NCI-H2171 treated with DMSO at 0.1 percent for 48 hours (cell line): ENCODE measurements around the gene CERKL.
A peak's percentile ranks its signal among the peaks of the same experiment; 100 is the strongest.

Experiments used
- DNase-seq: peaks from one replicate; lab custom pipeline; 2025; lab: John Stamatoyannopoulos, UW

CERKL gene

GRCh38 chr2:181628590-181629585 lies 28.0 kb downstream of the CERKL start:
- DNase-seq: peak; percentile 77

- DNase-seq: no peak
These were observed 29.4 kb downstream of the CERKL start for GRCh38 chr2:181627545-181627944.

GRCh38 chr2:181626671-181627070 lies 30.2 kb downstream of the CERKL start:
- DNase-seq: no peak

DNA sequence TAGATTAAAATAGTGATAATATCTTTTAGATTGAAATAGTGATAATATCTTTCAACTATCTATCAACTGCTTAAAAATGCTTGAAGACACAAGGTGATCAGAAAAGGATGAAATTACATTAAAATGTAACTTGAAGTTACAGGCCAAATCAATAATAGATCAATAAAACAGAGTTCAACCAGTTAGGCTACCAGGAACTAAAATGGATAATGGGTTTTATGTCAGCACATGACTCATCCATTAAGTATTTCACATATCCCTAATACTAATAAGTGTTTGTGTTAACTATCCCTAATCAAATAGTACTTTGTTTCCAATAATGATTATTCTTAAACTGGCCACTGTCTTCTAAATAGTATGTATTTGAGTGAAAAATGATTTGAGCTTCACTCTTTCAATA lies 33.7 kb downstream of the CERKL start:
- no peak for DNase-seq

GRCh38 chr2:181621779-181622490 lies 35.0 kb downstream of the CERKL start:
- peak; percentile 79 for DNase-seq

DNA sequence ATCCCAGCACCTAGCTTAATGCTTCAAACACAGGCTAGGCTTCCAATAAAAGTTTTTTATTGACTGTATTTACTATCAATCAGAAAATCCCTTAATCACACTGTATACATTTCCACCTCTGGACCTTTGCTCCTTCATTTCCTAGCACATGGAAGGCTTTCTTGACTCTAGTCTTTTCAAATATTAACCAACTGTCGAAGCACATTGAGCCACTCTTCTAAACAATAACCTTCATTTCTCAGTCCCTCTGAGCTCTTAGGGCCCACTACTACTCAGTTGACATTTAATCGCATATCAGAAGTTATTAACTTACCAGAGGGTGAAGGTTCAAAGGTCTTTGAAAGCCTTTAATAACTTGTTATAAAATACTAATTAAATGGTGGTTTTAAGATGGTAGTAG lies 37.4 kb downstream of the CERKL start:
- no peak for DNase-seq

DNA sequence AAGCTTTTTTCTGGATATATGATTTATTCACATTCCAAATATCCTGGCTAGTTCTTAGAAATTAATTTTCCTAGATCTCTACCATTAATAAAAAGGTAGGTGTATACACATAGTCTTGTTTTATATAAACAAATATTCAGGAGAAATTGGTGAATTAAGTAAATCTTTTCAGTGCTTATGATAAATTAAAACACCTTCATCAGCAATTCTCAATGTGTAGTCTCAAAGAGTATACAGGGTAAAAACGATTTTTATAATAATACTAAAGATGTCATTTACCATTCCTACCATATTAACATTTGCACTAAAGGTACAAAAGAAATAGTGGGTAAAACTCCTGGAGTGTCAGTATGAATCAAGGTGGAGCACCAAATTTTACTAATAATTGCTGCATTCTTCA lies 40.2 kb downstream of the CERKL start:
- no peak for DNase-seq

DNA sequence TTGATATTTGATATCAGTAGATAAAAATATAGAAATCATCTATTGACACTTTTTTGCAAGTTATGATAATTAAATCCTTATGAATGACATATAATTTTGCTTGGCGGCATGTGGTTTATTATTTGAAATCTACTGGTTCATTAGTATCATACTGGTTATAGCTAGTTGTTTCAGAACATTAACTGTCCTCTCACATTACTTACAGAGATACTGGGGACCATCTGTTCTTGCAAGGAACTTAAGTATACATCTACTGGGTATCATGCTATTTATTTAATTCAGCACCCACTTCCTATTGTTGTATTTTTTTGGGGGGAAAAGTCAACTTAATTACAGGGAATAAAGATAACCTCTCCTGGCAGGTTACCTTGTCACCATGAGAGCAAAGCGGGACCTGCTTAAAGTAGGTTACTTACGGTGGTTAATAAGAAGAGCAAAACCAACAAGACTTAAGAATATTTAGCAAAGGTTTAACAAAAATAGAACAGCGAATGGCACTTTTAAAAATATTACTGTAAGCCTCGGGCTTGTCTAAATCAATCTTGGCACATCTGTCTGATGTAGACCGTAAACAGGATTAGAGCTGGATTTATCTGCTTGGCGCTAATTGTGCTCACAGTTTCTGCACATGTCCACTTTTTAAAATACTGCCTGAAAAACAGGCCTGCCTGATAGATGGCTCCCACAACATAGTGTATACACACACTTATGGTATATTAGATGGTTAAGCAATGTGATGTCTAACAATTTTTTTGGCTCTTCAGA lies 41.8 kb downstream of the CERKL start:
- DNase-seq: peak; percentile 93

- no peak for DNase-seq
These were observed 43.7 kb downstream of the CERKL start for GRCh38 chr2:181613241-181613640.

GRCh38 chr2:181607629-181608590 lies 49.0 kb downstream of the CERKL start:
- no peak for DNase-seq

- DNase-seq: no peak
These were observed 50.7 kb downstream of the CERKL start for GRCh38 chr2:181605889-181606837.

GRCh38 chr2:181602017-181602416 lies 54.9 kb downstream of the CERKL start:
- no peak for DNase-seq

DNA sequence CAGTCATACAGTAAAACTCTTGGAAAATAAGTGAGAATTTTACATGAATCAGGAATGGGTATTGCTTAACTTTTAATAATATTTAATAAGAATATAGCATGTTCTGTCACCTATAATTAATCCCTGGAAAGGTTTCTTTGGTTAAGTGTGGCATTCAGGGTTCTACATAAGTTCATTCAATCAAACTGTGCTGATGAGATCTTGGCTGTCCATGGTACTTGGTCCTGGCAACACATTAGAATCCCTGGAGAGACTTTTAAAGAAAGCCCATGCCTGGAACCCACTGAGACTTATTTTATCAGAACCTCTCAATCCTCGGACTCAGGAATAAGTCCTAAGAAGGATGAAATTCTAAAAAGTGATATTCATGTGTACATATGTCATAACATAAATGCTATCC lies 60.3 kb downstream of the CERKL start:
- no peak for DNase-seq

DNA sequence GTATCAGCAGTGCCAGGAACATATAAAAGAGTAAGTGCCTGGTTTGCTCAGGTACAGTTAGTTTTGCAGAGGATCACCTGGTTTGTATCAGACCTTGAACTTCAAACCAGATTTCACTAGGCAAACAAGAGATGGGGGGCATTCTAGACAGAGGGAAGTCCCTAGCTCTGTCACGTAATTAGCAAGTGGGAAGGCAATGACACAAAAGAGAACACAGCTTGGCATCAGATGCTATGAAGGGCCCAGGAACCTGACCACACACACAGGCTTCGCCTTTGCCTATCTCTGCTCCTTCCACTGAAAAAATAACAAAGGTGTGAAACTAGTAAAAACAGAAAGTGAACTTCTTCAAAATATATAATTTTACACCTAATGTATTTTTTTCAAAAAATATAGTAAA lies 62.6 kb downstream of the CERKL start:
- DNase-seq: no peak

DNA sequence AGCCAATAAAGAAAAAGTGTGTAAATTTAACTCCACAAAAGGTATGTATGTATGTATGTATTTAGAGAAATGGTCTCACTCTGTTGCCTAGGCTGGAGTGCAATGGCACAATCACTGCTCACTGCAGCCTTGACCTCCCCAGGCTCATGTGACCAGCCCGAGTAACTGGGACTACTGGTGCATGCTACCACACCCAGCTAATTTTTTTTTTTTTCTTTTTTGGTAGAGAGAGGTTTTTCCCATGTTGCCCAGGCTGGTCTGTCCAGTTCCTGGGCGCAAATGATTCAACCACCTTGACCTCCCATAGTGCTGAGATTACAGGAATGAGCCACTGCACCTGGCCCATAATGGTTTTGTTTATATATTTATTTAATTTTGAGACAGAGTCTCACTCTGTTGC lies 67.1 kb downstream of the CERKL start:
- no peak for DNase-seq

DNA sequence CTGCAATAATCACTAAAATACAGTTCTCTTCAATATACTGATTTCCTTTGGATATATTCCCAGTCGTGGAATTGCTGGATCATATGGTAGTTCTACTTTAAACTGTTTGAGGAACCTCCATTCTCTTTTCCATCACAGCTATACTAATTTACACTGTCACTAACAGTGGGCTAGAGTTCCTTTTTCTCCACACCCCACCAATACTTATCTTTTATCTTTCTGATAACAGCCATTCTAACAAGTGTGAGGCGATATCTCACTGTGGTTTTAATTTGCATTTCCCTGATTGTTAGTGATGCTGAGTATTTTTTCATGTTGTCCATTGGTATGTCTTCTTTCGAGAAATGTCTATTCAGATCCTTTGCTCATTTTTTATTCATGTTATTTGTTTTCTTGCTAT lies 68.4 kb downstream of the CERKL start:
- DNase-seq: no peak

GRCh38 chr2:181586569-181587081 lies 70.3 kb downstream of the CERKL start:
- peak; percentile 99 for DNase-seq

DNA sequence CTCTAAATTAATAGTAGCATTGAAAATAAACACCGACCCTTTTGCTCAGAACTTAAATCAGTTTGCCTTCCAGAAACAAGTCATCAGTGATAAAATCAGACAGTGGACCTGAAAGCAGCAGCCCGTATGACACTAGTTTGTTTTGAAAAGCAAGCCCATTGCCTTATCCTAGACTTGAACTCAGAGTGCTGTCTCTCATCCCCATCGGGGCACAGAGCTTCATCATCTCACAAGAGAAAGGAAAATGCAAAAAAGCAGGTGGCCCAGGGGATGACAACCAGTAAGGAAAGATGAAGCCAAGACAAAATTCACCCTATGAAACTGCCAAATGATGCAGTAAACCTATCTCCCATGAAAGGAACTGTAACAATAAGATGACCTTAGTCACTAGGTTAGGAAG lies 71.2 kb downstream of the CERKL start:
- peak; percentile 83 for DNase-seq

GRCh38 chr2:181581534-181581933 lies 75.4 kb downstream of the CERKL start:
- no peak for DNase-seq

GRCh38 chr2:181578829-181579228 lies 78.1 kb downstream of the CERKL start:
- DNase-seq: no peak
